OCI-LY7 (cell line): ENCODE measurements around the gene EIF4E1B. TPM values are rescaled to one million over a fixed set of nuclear protein-coding genes. Genes with fewer than 3 reads are reported as not detected.
"Not testable (repeated sequence)": the region's sequence is repeated elsewhere in the genome, so short reads cannot be mapped to it uniquely, and the experiment has no call there.

Experiments
- BruUV-seq: library from RNA; stranded (reverse); fragments of 400-500 nt; replicated peaks from 2 replicates; lab custom pipeline; 2021; lab: Mats Ljungman, UMichigan
- CTCF ChIA-PET: fragments of 300-600 bp; sonication (Branson Sonifier 250); formaldehyde crosslinking; loops from one replicate; lab custom pipeline; 2022; ENCODE audit warnings: antibody characterized with exemption; ENCODE audit not compliant: unreplicated experiment; lab: Charles Lee
- POLR2A ChIA-PET: fragments of 300-600 bp; sonication (Branson Sonifier 250); formaldehyde crosslinking; loops from one replicate; lab custom pipeline; 2022; ENCODE audit warnings: antibody characterized with exemption; lab: Charles Lee
- DNase-seq: peaks from one replicate; pipeline ENCODE4 v3.0.0-alpha.2; 2015; ENCODE audit warnings: low spot score
- H2AFZ ChIP-seq: fragments of 200-600 bp; sonication (generic), shearing (Covaris generic); 2 replicates; pipeline ENCODE4 v1.6.1; 2014; ENCODE audit warnings: mild to moderate bottlenecking, antibody characterized with exemption, low read length, moderate library complexity
- H3K27ac ChIP-seq: fragments of 200-600 bp; sonication (generic); 2 replicates; pipeline ENCODE4 v1.5.1; 2014; ENCODE audit warnings: mixed run types, low read depth, mild to moderate bottlenecking, moderate library complexity, low read length, inconsistent platforms; ENCODE audit not compliant: poor library complexity, severe bottlenecking
- H3K36me3 ChIP-seq: fragments of 200-600 bp; sonication (generic); 2 replicates; pipeline ENCODE4 v1.6.1; 2014; ENCODE audit warnings: mild to moderate bottlenecking, antibody characterized with exemption, low read length, moderate library complexity, mixed read lengths; ENCODE audit not compliant: insufficient read depth
- H3K4me1 ChIP-seq: fragments of 200-600 bp; sonication (generic); 2 replicates; pipeline ENCODE4 v1.5.1; 2014; ENCODE audit warnings: mild to moderate bottlenecking, low read length; ENCODE audit not compliant: insufficient read depth, poor library complexity, severe bottlenecking
- H3K4me2 ChIP-seq: fragments of 200-600 bp; sonication (generic); 2 replicates; pipeline ENCODE4 v1.6.1; 2014; ENCODE audit warnings: mild to moderate bottlenecking, low read length
- H3K4me3 ChIP-seq: fragments of 200-600 bp; sonication (generic); 2 replicates; pipeline ENCODE4 v1.5.1; 2014; ENCODE audit warnings: mild to moderate bottlenecking, low read depth, low read length; ENCODE audit not compliant: poor library complexity, severe bottlenecking
- H3K79me2 ChIP-seq: fragments of 200-600 bp; sonication (generic); 2 replicates; pipeline ENCODE4 v1.6.1; 2016; ENCODE audit warnings: low read depth, mild to moderate bottlenecking, low read length, moderate library complexity, mixed read lengths; ENCODE audit not compliant: insufficient read depth
- H3K9me2 ChIP-seq: fragments of 200-600 bp; sonication (generic); 2 replicates; pipeline ENCODE4 v1.6.1; 2016; ENCODE audit warnings: mild to moderate bottlenecking, low read length, mixed read lengths; ENCODE audit not compliant: insufficient read depth
- H3K9me3 ChIP-seq: fragments of 200-600 bp; sonication (generic); 2 replicates; pipeline ENCODE4 v1.6.1; 2014; ENCODE audit warnings: mild to moderate bottlenecking, mixed run types, low read length, mixed read lengths
- H4K20me1 ChIP-seq: fragments of 200-600 bp; sonication (generic); 2 replicates; pipeline ENCODE4 v1.6.1; 2014; ENCODE audit warnings: mild to moderate bottlenecking, antibody characterized with exemption, low read length, moderate library complexity, mixed read lengths; ENCODE audit not compliant: insufficient read depth
- EZH2phosphoT487 ChIP-seq: fragments of 200-600 bp; sonication (generic); IDR thresholded peaks from 2 replicates; pipeline ENCODE4 v1.6.1; 2018; ENCODE audit warnings: low read depth, borderline replicate concordance, mild to moderate bottlenecking, mixed run types, antibody characterized with exemption, low read length, moderate library complexity, mixed read lengths
- intact Hi-C: fragments of 100-400 bp; cut with micrococcal nuclease; formaldehyde crosslinking; loops from one replicate; pipeline ENCODE4 v1.10.0; 2022; ENCODE audit not compliant: unreplicated experiment
- total RNA-seq, 2 experiments: library from RNA; depleted of rRNA in 1 of 2; stranded (reverse); fragments of >200 nt in 1 of 2; shearing (Covaris generic) in 1 of 2; gene quantifications; 2 replicates each; pipeline ENCODE4 v1.2.3, GENCODE V29; 2014 to 2022
- TF ChIP-seq, protein P1 (sequence below): fragments of 200-600 bp; sonication (generic); conservative IDR thresholded peaks from 2 replicates; pipeline ENCODE4 v1.5.1; 2014; ENCODE audit warnings: mild to moderate bottlenecking, antibody characterized with exemption, low read length, moderate library complexity, mixed read lengths

The EIF4E1B gene
- total RNA-seq, 2 experiments from 2014 or later, result 0.16 to 2.4 TPM

DNA sequence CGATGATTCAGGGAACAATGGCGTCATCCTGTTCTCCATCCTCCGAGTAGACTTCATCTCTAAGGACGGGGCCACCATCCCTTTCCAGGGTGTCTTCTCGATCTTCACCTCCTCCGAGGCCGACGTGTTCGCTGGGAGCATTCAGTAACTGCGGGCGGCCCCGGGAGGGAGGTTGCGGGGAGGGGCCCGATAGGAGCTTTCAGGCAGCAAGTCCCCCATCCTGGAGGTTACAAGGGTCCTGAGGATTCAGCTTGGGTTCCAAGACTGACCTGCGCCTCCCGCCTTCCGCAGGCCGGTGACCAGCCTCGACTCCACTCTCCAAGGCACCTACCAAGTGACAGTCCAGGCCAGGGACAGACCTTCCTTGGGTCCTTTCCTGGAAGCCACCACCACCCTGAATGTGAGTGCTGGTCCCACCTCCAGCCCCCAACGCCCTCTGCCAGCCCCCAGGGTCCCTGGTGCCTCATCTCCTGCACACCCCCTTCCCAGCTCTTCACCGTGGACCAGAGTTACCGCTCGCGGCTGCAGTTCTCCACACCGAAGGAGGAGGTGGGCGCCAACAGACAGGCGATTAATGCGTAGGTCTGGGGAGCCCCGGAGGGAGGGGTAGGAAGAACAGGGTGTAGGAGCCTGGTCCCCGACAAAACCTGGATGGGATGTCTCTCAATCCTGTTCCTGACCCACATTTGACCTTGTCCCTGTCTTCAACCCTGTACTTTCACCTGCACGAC, 41.3 kb upstream of the EIF4E1B start:
- H3K4me1 ChIP-seq, result no peaks in the 10 kb centered on the region
- no peak overlapping the region for H3K27ac ChIP-seq
- H2AFZ ChIP-seq, result no peak overlapping the region
- BruUV-seq, result no TSS peak
- H3K9me2 ChIP-seq, result no peaks in the 10 kb centered on the region
- no peak overlapping the region for H3K4me3 ChIP-seq
- DNase-seq, result no peak
- H4K20me1 ChIP-seq, result no peaks in the 10 kb centered on the region
- H3K4me2 ChIP-seq, result no peak overlapping the region
- POLR2A ChIA-PET, result no interaction called here
- H3K9me3 ChIP-seq, result peaks cover 15% of the 10 kb centered on the region
- TF ChIP-seq EZH2phosphoT487, result no peak
- TF ChIP-seq, protein P1, sequence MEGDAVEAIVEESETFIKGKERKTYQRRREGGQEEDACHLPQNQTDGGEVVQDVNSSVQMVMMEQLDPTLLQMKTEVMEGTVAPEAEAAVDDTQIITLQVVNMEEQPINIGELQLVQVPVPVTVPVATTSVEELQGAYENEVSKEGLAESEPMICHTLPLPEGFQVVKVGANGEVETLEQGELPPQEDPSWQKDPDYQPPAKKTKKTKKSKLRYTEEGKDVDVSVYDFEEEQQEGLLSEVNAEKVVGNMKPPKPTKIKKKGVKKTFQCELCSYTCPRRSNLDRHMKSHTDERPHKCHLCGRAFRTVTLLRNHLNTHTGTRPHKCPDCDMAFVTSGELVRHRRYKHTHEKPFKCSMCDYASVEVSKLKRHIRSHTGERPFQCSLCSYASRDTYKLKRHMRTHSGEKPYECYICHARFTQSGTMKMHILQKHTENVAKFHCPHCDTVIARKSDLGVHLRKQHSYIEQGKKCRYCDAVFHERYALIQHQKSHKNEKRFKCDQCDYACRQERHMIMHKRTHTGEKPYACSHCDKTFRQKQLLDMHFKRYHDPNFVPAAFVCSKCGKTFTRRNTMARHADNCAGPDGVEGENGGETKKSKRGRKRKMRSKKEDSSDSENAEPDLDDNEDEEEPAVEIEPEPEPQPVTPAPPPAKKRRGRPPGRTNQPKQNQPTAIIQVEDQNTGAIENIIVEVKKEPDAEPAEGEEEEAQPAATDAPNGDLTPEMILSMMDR, result no peak
- 0 out of 2 replicates have a peak, but pooled peaks cover 4% of the 10 kb centered on the region for H3K36me3 ChIP-seq
- no peaks in the 10 kb centered on the region for H3K79me2 ChIP-seq
- intact Hi-C loops, result no loop called here
- CTCF ChIA-PET, result no interaction called here

DNA sequence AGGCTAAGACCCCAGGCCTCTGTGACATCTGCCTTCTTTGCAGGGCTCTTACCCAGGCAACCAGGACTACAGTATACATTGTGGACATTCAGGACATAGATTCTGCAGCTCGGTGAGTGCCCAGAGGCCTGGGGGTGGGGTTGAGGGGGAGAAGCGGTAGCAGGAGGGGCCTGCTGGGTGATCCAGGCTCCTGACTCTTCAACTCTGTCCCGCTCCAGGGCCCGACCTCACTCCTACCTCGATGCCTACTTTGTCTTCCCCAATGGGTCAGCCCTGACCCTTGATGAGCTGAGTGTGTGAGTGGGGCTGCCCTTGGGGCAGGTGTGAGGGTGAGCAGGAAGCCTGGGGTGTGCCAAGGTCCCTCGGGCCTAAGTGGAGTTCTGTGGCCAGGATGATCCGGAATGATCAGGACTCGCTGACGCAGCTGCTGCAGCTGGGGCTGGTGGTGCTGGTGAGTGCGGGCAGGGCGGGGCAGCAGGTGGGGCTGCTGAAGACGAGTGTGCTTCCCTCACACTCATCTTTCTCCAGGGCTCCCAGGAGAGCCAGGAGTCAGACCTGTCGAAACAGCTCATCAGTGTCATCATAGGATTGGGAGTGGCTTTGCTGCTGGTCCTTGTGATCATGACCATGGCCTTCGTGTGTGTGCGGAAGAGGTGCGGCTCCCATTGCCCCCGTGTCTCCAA, 40.3 kb upstream of the EIF4E1B start:
- H3K9me2 ChIP-seq, result no peaks in the 10 kb centered on the region
- H3K27ac ChIP-seq, result no peak overlapping the region
- H3K36me3 ChIP-seq, result 0 out of 2 replicates have a peak, but pooled peaks cover 4% of the 10 kb centered on the region
- H2AFZ ChIP-seq, result no peak overlapping the region
- H3K79me2 ChIP-seq, result no peaks in the 10 kb centered on the region
- no peak for TF ChIP-seq EZH2phosphoT487
- TF ChIP-seq, protein P1, result no peak
- BruUV-seq, result no TSS peak
- POLR2A ChIA-PET, result no interaction called here
- H3K4me2 ChIP-seq, result no peak overlapping the region
- no peak overlapping the region for H3K4me3 ChIP-seq
- peaks cover 7% of the 10 kb centered on the region for H3K9me3 ChIP-seq
- intact Hi-C loops, result no loop called here
- H3K4me1 ChIP-seq, result no peaks in the 10 kb centered on the region
- H4K20me1 ChIP-seq, result no peaks in the 10 kb centered on the region; the same call in 1 of the 2 replicates
- CTCF ChIA-PET, result interaction anchor here (0.6 kb wide), 1 partner anchor 47 kb away, joined by 6 read pairs; no protein-coding TSS in a partner anchor
- DNase-seq, result no peak

DNA sequence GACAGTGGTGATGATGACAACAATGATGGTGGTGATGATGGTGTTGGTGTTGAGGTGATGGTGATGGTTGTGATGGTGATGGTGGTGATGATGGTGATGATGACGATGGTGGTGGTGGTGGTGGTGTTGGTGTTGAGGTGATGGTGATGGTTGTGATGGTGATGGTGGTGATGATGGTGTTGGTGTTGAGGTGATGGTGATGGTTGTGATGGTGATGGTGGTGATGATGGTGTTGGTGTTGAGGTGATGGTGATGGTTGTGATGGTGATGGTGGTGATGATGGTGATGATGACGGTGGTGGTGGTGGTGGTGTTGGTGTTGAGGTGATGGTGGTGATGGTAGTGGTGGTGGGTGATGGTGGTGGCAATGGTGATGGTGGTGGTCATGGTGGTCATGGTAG, 38.8 kb upstream of the EIF4E1B start:
- H3K4me2 ChIP-seq, CTCF ChIA-PET: not testable (repeated sequence)

More for the DNA sequence above, 38.8 kb upstream of the EIF4E1B start:
- BruUV-seq, H3K4me1 ChIP-seq, H4K20me1 ChIP-seq, H3K36me3 ChIP-seq, POLR2A ChIA-PET, H2AFZ ChIP-seq, DNase-seq, intact Hi-C loops, H3K9me2 ChIP-seq, H3K9me3 ChIP-seq, H3K4me3 ChIP-seq, H3K79me2 ChIP-seq, H3K27ac ChIP-seq: not testable (repeated sequence)
